DMS 273 (cell line): ENCODE data around the gene SCN3B.

ENCODE experiments used
- DNase-seq: peaks from one replicate; lab custom pipeline; 2025; ENCODE audit not compliant: unreplicated experiment; lab: John Stamatoyannopoulos, UW

SCN3B gene

GRCh38 chr11:123601136-123601535 is 53.3 kb downstream of the SCN3B start:
- no peak for DNase-seq

DNA sequence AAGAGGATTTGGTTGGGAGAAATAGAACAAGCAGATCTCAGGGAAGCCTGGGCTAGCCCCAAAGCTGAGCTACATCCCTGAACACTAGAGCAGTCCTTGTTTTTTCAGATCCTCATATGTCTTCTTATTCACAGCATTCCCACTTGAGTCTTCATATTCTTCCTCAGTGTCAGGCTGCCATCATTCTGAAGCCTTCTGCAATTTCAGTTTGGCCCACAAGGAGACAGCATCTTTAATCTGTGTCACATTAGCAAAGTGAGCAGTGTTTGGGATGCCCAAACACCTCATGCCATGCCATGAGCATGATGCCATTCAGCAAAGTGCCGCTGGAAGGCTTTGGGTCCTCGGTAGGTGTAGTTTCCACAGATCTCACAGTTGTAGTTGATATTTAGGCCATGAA is 56.6 kb downstream of the SCN3B start:
- DNase-seq = peak; percentile 5

- DNase-seq = no peak
These were observed 59.5 kb downstream of the SCN3B start for GRCh38 chr11:123594921-123595320.

DNA sequence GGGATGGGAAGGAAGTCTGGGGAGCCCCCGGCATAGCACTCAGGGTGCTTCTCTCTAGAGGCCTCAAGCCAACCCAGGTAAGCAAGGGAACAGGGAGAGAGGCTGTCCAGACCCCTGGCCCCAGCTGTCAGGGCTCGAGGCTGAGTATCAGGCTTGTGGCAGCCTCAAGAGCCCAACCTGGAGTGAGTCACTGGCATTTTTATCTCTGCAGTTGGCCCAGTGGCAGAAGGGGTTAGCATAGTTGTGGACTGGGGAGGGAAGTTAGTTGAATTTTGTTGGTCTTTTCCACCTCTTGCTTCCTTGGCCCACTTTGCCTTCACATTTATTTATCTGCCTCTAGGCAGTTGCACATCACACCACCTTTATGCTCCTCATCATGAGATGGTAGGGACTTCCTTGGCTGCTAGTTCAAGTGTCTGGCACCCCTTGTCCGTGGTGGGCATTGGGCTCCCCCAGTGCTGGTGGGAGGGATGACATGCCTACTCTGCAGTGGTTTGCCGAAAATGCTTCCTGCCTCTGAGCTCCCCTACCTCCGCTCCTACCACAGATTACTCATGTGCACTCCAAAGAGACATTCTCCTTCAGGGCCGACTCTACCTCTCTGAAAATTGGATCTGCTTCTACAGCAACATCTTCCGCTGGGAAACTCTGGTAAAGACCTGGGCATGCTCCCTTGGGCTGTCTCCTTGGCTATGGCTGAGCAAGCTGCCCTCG is 60.1 kb downstream of the SCN3B start:
- DNase-seq = no peak

DNA sequence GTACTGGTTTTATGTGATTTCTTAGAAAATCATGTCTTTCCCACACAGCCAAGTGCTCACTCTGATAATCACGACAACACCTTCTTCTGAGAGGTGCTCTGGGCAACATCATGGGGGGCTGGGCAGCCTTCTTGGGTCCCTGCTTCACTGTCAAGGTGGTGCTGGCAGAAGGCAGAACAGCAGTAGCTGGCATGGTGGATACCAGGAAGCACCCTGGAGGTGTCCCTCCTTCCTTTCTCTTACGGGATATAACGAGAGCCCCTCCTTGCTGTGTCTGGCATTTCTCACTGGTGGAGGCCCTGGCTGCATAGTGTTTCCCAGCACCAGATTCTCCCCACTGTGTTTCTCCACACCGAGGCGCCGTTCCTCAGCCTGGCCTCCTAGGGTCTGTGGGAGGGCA is 60.9 kb downstream of the SCN3B start:
- no peak for DNase-seq

- peak; percentile 38 for DNase-seq
These were observed 64.0 kb downstream of the SCN3B start for GRCh38 chr11:123590296-123590912.

DNA sequence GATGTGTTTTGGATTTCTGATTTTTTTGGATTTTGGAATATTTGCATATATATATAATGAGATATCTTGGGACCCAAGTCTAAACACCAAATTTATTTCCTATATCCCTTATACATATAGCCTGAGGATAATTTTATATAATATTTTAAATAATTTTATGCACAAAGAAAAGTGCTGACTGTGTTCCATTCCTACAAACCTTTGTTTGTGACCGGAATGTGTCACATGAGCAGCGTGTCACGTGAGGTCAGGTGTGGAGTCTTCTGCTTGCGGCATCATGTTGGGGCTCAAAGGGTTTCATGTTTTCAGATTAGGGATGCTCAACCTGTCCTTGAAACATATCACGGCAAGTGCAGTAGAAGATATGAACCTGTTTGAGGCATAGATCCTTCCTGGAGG is 65.6 kb downstream of the SCN3B start:
- no peak for DNase-seq

- DNase-seq = no peak
These were observed 66.1 kb downstream of the SCN3B start for GRCh38 chr11:123588117-123588863.

- no peak for DNase-seq
These were observed 66.9 kb downstream of the SCN3B start for GRCh38 chr11:123587559-123587958.

- DNase-seq = no peak
These were observed 67.4 kb downstream of the SCN3B start for GRCh38 chr11:123587044-123587443.

GRCh38 chr11:123586568-123586967 is 67.9 kb downstream of the SCN3B start:
- DNase-seq = no peak

GRCh38 chr11:123585706-123586105 is 68.7 kb downstream of the SCN3B start:
- no peak for DNase-seq

- no peak for DNase-seq
These were observed 69.2 kb downstream of the SCN3B start for GRCh38 chr11:123585206-123585605.

DNA sequence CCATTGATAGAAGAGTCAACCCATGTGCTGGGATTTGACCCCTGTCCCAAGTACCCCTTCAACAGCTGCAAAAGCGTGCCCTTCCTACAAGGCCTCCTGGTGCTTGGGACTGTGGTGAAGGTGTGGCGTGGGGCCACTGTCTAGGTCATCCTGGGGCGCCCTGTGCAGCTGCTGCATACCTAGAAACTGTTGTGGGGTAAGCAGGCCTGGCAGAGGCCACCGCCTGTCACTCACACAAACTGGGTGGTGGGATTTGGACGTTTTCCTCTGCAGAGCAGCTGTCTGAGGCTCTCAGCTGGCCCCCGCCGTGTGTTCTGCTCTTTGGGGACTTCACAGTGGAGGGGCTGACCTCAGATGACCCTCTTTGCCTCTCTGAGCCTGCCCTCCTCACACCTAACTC is 69.7 kb downstream of the SCN3B start:
- no peak for DNase-seq

GRCh38 chr11:123584186-123584585 is 70.2 kb downstream of the SCN3B start:
- DNase-seq = no peak

- DNase-seq = no peak
These were observed 71.4 kb downstream of the SCN3B start for GRCh38 chr11:123582992-123583504.

DNA sequence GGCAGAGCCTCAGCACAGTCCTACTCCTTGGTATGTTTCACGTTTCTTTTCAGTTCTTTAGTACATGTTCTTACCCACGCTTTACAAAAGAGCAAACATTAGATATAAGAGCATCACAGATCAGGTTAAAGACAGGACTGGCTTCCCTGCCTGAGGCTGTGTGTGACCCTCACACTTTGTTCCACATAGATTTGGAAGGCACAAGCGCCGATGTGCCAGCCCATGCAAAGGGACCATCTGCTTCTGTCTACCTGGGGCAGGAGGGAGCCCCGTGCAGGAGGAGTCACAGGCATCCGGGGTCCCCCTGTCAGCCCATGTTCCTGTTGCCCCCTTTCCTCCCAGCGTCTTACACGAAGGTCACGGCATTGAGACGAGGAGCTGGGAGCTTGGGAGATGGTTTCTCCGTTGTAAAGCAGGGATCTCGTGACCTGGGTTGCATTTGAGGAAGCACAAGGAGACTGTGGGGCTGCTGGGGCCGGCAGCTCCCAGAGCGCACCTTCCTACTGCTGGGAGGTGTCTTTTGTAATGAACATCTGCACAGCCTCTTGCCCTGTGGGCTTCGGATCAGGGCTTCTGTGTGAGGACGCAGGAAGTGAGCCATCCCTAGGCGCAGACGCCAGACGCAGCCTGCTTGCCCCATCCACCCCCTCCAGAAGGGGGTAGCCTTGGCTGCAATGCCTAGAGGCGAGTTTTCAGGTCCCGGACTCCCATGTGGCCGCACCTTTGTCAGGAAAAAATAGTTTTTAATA is 72.6 kb downstream of the SCN3B start:
- no peak for DNase-seq

DNA sequence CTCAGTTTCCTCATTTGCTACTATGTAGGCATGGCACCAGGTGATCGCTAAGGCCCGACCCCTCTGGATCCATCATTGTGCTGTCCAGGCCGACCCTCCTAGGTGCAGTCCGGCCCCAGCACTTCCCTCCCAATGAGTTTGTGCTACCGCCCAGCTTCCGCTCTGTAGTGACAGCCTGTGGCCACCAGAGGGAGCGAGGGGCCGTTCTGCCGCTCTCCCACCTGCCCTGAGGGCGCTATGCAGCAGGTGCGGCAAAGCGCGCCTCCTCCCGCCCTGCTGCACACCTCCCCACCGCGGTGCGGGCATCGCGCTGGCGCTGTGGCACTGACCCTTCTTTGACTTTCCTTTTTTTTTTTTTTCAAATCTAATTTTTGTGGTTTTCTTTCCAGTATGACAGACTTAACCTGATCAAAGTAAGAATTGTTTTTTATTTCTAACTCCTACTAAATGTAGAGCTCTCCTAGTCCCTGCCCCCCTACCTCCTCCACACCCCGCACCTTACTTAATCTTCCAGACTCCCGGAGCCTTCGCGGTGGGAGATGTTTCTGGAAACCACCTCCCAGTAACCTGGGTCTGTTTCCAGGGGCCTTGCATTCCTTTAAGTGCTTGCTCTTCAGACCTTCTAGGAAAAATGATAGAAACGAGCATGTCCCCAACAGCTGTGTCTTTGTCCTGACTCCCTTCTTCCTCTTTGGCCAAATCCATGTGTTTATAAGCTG is 73.7 kb downstream of the SCN3B start:
- peak; percentile 74 for DNase-seq

GRCh38 chr11:123580137-123580536 is 74.3 kb downstream of the SCN3B start:
- DNase-seq = no peak

DNA sequence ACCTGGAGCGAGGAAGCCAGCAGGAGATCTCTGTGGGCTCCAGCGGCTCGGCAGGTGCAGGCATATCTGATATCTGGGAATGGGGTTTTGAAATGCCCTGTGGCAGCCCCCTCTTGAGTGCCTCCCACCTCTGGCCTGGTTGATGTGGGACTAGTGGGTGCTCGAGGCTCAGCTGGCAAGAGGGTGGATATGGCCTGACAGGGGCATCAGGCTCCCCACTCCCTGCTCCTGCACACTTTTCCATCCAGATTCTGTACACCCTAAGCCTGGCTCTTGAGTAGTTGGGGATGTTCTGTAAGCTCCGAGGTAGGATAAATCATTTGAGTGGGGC is 75.0 kb downstream of the SCN3B start:
- no peak for DNase-seq
